HS-27A (cell line): Measurements from ENCODE around the gene SLC15A1.
"Not testable (repeated sequence)": the region's sequence is repeated elsewhere in the genome, so short reads cannot be mapped to it uniquely, and the experiment has no call there.

Experiments used
- DNase-seq: peaks from one replicate; pipeline ENCODE4 v3.0.0-alpha.2; 2012; ENCODE audit warnings: low read depth, missing footprints

SLC15A1 gene

GRCh38 chr13:98653463-98653985 lies 98.9 kb downstream of the SLC15A1 start:
- DNase-seq = no peak

DNA sequence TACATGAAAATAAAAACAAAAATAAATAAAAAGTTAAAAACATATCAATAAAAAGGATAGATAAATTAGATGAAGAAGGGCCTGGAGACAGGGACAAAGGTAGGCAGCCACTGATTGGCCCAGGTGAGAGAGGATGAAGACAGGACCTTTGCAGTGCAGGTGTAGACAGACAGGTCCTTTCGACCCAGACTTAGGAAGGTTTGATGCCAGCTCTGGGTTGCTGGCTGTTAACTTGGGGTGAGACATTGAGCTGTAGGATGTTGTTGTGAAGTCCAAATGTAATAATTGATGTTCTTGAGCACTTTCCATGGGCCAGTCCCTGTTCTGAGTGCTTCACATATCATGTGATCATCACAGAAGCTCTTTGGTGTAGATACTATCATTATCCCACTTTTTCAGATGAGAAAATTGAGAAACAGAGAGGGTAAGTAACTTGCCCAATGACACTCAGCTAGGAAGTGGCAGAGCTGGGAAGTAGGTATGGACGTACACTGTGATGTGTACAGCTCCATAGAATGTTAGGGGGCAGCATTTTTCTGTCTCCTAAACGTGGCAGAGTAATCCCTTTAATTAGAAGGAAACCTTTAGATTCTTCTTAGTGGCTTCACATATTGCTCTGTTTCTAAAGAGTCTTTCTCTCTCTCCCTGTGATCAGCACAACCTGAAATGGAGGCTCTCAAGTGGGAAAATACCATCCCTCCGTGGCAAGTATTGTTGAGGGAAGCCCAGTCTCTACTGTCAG lies 99.6 kb downstream of the SLC15A1 start:
- DNase-seq = no peak

GRCh38 chr13:98652276-98652675 lies 100.2 kb downstream of the SLC15A1 start:
- no peak for DNase-seq

- DNase-seq = no peak
Measured at GRCh38 chr13:98651744-98652143, 100.7 kb downstream of the SLC15A1 start.

DNA sequence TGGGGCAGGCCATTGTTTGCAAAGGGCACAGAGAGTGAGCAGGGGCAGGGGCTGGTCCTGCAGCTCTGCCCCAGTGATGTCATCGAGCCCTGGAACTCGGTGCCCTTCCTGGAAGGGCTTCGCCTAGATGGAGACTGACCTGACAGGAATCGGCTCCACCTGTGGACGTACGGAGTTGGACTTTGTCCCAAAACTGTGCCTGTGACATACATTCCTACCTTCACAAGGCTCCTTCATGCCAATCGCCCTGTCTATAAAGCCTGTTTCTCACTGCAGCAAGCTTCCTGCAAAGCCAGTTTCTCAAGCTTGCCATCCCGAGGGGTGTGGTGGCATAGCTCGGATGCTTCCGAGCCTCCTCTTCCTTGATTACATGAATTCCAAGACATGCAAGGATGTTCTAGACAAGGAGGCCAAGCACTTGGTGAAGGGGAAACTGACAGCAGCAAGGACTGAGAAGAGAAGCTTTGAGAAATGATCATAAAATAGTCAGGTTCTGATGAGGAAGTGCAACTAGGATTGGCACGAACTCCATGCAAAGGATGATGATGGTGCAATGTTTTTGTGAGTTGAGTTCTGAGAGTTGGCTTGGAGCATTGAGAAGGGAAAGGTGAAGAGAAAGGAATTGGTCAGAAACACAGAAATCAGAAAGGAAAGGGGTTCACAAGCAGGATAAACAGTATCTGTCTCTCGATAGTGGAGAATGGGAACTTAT lies 101.9 kb downstream of the SLC15A1 start:
- DNase-seq = no peak

DNA sequence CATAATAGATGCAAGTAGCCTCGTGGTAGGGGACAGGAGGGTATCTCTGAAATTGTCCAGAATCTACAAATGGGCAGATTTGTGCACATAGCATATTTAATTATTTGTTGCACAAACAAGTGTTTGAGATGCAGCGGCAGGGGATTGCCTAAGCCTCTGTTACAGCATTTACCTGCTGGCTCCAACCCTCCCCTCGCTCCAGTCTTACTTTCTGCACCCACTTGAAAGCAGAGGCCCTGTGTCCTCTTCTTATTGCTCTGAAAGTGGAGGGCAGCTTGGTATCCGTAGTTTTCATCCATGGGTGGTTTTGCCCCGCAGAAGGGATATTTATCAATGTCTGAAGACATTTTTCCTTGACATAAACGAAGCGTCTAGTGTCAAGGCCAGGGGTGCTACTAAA lies 102.6 kb downstream of the SLC15A1 start:
- DNase-seq = no peak

GRCh38 chr13:98648686-98649085 lies 103.8 kb downstream of the SLC15A1 start:
- no peak for DNase-seq

DNA sequence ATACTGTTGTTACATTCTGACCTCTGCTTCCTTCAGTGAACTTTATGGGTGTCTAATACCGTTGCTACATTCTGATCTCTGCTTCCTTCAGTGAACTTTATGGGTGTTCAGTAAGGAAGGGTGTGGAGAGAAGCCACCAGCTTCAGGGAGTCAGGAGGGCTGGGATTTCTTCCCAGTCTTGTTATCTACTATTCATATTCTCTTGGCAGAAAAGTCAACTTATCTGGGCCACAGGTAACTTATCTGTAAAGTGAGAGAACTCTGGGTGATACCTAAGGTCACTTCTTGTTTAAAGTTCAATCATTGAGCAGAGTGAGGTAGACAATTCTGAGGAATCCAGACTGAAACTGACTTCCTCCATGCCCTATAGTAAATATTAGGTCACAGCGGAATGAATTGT lies 104.3 kb downstream of the SLC15A1 start:
- no peak for DNase-seq

GRCh38 chr13:98647121-98647520 lies 105.4 kb downstream of the SLC15A1 start:
- DNase-seq = no peak

DNA sequence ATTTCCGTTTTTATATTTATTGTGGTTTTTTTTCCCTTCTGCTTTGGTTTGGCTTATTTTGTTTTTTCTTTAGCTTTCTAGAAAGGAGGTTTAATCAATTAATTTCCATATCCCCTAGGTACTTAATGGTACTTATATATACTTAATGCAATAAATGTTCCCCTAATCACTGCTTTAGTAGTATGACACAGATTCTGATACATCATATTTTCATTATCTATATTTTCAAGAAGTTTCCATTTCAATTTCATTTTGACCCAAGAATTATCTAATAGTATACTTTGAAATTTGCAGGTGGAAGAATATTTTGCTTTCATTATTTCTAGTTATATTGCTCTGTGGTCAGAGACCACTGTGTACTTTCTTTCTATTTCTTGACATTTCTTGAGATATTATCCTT lies 109.0 kb downstream of the SLC15A1 start:
- DNase-seq = no peak

- DNase-seq = no peak
Measured at GRCh38 chr13:98641075-98641474, 111.4 kb downstream of the SLC15A1 start.

GRCh38 chr13:98639785-98640184 lies 112.7 kb downstream of the SLC15A1 start:
- DNase-seq = not testable (repeated sequence)

- not testable (repeated sequence) for DNase-seq
Measured at GRCh38 chr13:98638352-98638751, 114.1 kb downstream of the SLC15A1 start.
